ENCODE data around the gene BEST1.

The BEST1 gene

DNA sequence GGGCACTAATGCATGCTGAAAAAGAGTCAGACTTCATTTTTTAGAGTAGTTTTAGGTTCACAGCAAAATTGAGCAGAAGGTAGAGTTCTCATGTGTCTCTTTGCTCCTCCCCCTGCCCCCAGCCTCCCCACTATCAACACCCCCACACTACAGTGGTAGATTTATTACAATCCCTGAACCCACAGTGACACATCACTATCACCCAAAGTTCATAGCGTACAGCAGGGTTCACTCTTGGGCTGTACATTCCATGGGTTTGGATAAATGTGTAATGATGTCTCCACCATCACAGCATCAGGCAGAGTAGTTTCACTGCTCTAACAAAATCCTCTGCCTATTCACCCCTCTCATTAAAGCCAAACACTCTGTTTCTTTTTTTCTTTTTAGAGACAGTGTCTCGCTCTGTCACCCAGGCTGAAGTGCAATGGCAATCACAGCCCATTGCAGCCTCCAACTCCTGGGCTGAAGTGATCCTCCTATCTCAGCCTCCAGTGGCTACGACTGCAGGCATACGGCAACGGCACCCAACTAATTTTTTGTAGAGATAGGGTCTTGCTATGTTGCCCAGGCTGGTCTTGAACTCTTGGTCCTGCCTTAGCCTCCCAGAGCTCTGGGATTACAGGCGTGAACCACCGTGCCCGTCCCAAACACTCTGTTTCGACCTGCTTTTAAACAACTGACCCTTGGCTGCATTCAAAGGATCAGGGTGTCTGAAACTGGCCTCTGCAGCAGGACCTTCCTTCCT, 4.1 kb downstream of the BEST1 start:
- no CpG with 5 or more reads among the region's 9 CpGs for WGBS (ENCODE audit: extremely low coverage, insufficient coverage, low lambda C conversion rate)
- no peak overlapping the region for H3K4ac ChIP-seq (ENCODE audit: low read depth, low read length)
- H3K4me2 ChIP-seq (ENCODE audit: low read length), result no peak overlapping the region
- no peak overlapping the region for H2BK120ac ChIP-seq (ENCODE audit: low read depth, low read length)
- peaks cover 1% of the 10 kb centered on the region for H3K4me1 ChIP-seq (ENCODE audit: control insufficient read depth, low read depth, low read length)
- no peak overlapping the region for H3K18ac ChIP-seq (ENCODE audit: low read length)
- H3K9ac ChIP-seq (ENCODE audit: low read length), result no peak overlapping the region
- no peaks in the 10 kb centered on the region for H3K79me2 ChIP-seq (ENCODE audit: control insufficient read depth, insufficient read depth, low read length)
- H4K8ac ChIP-seq (ENCODE audit: low read depth, low read length), result no peak overlapping the region
- H3K27ac ChIP-seq (ENCODE audit: low read depth, low read length), result no peak overlapping the region
- H3K79me1 ChIP-seq (ENCODE audit: low read length), result no peaks in the 10 kb centered on the region
- no peak overlapping the region for H4K5ac ChIP-seq (ENCODE audit: low read length)
- DNase-seq, result no peak
- no peak overlapping the region for H3K4me3 ChIP-seq (ENCODE audit: low read length)
- H3K23ac ChIP-seq (ENCODE audit: low read length), result no peak overlapping the region
- no peak overlapping the region for H2AK5ac ChIP-seq (ENCODE audit: low read length)
- H3K56ac ChIP-seq (ENCODE audit: low read length), result peak overlapping the region; percentile 80
- H3K36me3 ChIP-seq (ENCODE audit: control insufficient read depth, insufficient read depth, low read length), result no peaks in the 10 kb centered on the region
- no peaks in the 10 kb centered on the region for H3K27me3 ChIP-seq (ENCODE audit: insufficient read depth, low read length, poor library complexity)
- no peak overlapping the region for H2BK15ac ChIP-seq (replicated peaks; ENCODE audit: low read depth)
- H2BK5ac ChIP-seq (ENCODE audit: low read length), result no peak overlapping the region

DNA sequence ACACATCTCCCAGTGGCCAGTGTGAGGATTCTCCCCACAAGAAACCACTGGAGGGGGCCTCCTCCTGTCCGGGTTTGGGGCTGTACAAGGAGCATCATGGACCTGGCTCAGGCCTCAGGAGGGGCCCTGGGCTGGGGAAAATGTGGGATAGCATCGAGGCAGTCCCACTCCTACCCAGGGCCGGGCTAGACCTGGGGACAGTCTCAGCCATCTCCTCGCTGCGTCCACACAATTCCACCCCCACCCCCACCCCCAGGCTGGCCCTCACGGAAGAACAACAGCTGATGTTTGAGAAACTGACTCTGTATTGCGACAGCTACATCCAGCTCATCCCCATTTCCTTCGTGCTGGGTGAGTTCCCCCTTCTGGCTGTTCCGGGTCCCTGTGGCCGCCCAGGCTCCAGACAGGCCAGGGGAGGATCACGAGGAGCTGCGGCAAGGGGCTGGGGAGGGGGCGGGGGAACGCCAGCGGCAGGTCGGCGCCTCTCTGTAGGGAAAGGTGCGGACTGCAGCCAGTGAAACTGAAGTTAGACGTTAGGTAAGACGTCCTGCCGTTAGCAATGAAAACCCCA, 4.8 kb downstream of the BEST1 start:
- Histone ChIP-seq H3K18ac (ENCODE audit: low read length) (peak overlapping the region; percentile 53), H3K4me1 (ENCODE audit: control insufficient read depth, low read depth, low read length) (no peaks in the 10 kb centered on the region), H3K4me3 (ENCODE audit: low read length) (no peak overlapping the region), H2BK120ac (ENCODE audit: low read depth, low read length) (no peak overlapping the region), H3K9ac (ENCODE audit: low read length) (peak overlapping the region; percentile 57), H2BK15ac (replicated peaks; ENCODE audit: low read depth) (no peak overlapping the region), H3K79me2 (ENCODE audit: control insufficient read depth, insufficient read depth, low read length) (no peaks in the 10 kb centered on the region), H3K79me1 (ENCODE audit: low read length) (no peaks in the 10 kb centered on the region), H4K5ac (ENCODE audit: low read length) (no peak overlapping the region), H2AK5ac (ENCODE audit: low read length) (no peak overlapping the region), H4K8ac (ENCODE audit: low read depth, low read length) (no peak overlapping the region), H3K27ac (ENCODE audit: low read depth, low read length) (no peak overlapping the region), H3K4me2 (ENCODE audit: low read length) (peak overlapping the region; percentile 81), H3K23ac (ENCODE audit: low read length) (no peak overlapping the region), H3K27me3 (ENCODE audit: insufficient read depth, low read length, poor library complexity) (no peaks in the 10 kb centered on the region), H3K36me3 (ENCODE audit: control insufficient read depth, insufficient read depth, low read length) (no peaks in the 10 kb centered on the region), H3K4ac (ENCODE audit: low read depth, low read length) (peak overlapping the region; percentile 61), H3K56ac (ENCODE audit: low read length) (peak overlapping the region; percentile 80), H2BK5ac (ENCODE audit: low read length) (no peak overlapping the region)
- DNase-seq, result peak; percentile 89
- no CpG with 5 or more reads among the region's 21 CpGs for WGBS (ENCODE audit: extremely low coverage, insufficient coverage, low lambda C conversion rate)

DNA sequence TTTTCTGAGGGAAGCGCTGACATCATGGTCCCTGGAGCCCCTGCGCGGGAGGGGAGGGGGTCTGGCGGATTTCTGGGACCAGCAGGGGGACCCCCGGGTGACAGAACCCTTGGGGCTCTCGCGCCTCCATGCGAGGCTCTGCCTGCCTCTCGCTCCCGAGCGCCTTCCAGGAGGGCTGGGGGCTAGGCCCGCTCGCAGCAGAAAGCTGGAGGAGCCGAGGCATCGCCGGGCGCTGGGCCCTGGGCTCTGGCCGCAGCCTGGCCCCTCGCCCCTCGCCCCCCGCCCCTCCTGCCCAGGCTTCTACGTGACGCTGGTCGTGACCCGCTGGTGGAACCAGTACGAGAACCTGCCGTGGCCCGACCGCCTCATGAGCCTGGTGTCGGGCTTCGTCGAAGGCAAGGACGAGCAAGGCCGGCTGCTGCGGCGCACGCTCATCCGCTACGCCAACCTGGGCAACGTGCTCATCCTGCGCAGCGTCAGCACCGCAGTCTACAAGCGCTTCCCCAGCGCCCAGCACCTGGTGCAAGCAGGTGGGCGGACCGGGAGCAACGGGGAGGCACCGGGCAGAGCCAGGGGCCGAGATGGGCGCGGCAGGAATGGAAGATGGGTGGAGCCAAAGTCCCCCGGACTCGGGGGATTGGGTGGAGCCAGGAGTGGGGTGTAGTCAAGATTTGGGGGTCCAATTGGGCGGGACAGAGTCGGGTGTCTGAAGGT, 5.4 kb downstream of the BEST1 start:
- Histone ChIP-seq H3K9ac (ENCODE audit: low read length) (peak overlapping the region; percentile 57), H3K4me1 (ENCODE audit: control insufficient read depth, low read depth, low read length) (no peaks in the 10 kb centered on the region), H3K79me2 (ENCODE audit: control insufficient read depth, insufficient read depth, low read length) (no peaks in the 10 kb centered on the region), H4K5ac (ENCODE audit: low read length) (no peak overlapping the region), H3K4me2 (ENCODE audit: low read length) (peak overlapping the region; percentile 81), H3K4ac (ENCODE audit: low read depth, low read length) (no peak overlapping the region), H3K4me3 (ENCODE audit: low read length) (no peak overlapping the region), H3K27ac (ENCODE audit: low read depth, low read length) (no peak overlapping the region), H4K8ac (ENCODE audit: low read depth, low read length) (no peak overlapping the region), H3K23ac (ENCODE audit: low read length) (no peak overlapping the region), H3K27me3 (ENCODE audit: insufficient read depth, low read length, poor library complexity) (no peaks in the 10 kb centered on the region), H3K79me1 (ENCODE audit: low read length) (no peaks in the 10 kb centered on the region), H3K56ac (ENCODE audit: low read length) (peak overlapping the region; percentile 80), H3K36me3 (ENCODE audit: control insufficient read depth, insufficient read depth, low read length) (no peaks in the 10 kb centered on the region), H2BK120ac (ENCODE audit: low read depth, low read length) (no peak overlapping the region), H2BK15ac (replicated peaks; ENCODE audit: low read depth) (no peak overlapping the region), H2BK5ac (ENCODE audit: low read length) (no peak overlapping the region), H2AK5ac (ENCODE audit: low read length) (no peak overlapping the region), H3K18ac (ENCODE audit: low read length) (peak overlapping the region; percentile 53)
- WGBS (ENCODE audit: extremely low coverage, insufficient coverage, low lambda C conversion rate), result no CpG with 5 or more reads among the region's 56 CpGs
- peak; percentile 78 for DNase-seq

DNA sequence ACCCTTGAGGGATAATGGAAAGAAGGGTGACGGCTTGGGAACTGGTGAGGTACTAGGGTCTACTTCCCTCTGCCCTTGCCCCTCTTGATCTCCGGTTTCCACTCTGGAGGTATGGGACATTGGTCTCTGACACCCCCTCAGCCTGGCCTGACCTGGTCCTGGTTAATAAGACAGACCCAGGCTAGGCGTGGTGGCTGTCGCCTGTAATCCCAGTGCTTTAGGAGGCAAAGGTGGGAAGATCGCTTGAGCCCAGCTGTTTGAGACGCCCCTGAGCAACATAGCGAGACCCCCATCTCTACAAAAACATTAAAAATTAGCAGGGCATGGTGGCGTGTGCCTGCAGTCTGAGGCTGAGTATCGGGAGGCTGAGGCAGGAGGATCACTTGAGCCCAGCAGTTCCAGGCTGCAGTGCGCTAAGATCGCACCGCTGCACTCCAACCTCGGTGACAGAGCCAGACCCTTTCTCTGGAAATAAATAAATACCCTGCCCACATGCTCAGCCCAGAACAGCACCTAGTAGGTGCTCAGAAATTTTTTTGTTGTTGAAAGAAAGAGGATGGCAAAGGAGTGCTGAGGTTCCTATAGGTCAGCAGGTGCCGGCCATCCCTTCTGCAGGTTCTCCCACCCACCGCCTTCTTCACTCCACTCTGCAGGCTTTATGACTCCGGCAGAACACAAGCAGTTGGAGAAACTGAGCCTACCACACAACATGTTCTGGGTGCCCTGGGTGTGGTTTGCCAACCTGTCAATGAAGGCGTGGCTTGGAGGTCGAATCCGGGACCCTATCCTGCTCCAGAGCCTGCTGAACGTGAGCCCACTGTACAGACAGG, 6.3 kb downstream of the BEST1 start:
- DNase-seq, result no peak
- no peak overlapping the region for H3K56ac ChIP-seq (ENCODE audit: low read length)
- no peak overlapping the region for H3K9ac ChIP-seq (ENCODE audit: low read length)
- H4K8ac ChIP-seq (ENCODE audit: low read depth, low read length), result no peak overlapping the region
- no peaks in the 10 kb centered on the region for H3K79me2 ChIP-seq (ENCODE audit: control insufficient read depth, insufficient read depth, low read length)
- no peaks in the 10 kb centered on the region for H3K27me3 ChIP-seq (ENCODE audit: insufficient read depth, low read length, poor library complexity)
- H3K79me1 ChIP-seq (ENCODE audit: low read length), result no peaks in the 10 kb centered on the region
- no peaks in the 10 kb centered on the region for H3K36me3 ChIP-seq (ENCODE audit: control insufficient read depth, insufficient read depth, low read length)
- H3K4ac ChIP-seq (ENCODE audit: low read depth, low read length), result no peak overlapping the region
- no peak overlapping the region for H3K4me3 ChIP-seq (ENCODE audit: low read length)
- no peaks in the 10 kb centered on the region for H3K4me1 ChIP-seq (ENCODE audit: control insufficient read depth, low read depth, low read length)
- no peak overlapping the region for H2BK5ac ChIP-seq (ENCODE audit: low read length)
- no peak overlapping the region for H3K18ac ChIP-seq (ENCODE audit: low read length)
- no peak overlapping the region for H2AK5ac ChIP-seq (ENCODE audit: low read length)
- no peak overlapping the region for H4K5ac ChIP-seq (ENCODE audit: low read length)
- no peak overlapping the region for H3K27ac ChIP-seq (ENCODE audit: low read depth, low read length)
- H2BK15ac ChIP-seq (replicated peaks; ENCODE audit: low read depth), result no peak overlapping the region
- no CpG with 5 or more reads among the region's 20 CpGs for WGBS (ENCODE audit: extremely low coverage, insufficient coverage, low lambda C conversion rate)
- no peak overlapping the region for H2BK120ac ChIP-seq (ENCODE audit: low read depth, low read length)
- H3K4me2 ChIP-seq (ENCODE audit: low read length), result no peak overlapping the region
- no peak overlapping the region for H3K23ac ChIP-seq (ENCODE audit: low read length)

DNA sequence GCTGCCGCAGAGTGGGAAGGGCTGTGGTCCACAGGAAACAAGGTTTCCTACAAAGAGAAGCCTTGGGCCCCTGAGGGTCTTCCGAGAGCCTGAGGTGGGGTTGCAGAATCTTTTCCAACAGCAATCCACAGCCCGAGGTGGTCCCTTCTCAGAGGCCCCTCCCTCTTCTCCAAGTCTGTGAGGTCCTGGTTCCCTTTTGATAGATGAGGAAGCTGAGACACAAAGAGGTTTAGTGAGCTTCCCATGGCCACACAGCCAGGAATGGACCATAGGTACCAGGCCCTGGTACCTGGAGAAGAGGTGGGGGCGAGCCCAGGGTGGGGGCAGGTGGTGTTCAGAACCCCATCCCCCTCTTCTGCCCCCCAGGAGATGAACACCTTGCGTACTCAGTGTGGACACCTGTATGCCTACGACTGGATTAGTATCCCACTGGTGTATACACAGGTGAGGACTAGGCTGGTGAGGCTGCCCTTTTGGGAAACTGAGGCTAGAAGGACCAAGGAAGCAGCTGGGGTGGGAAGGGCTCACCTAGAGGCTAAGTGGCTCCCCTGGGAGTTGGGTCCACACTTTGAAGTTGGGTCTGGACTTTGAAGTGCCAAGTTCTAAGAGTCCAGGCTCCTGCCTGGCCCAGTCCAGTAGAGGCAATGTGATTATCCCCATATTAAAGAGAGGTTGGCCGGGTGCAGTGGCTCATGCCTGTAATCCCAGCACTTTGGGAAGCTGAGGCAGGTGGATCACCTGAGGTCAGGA, 7.0 kb downstream of the BEST1 start:
- no peak overlapping the region for H2BK15ac ChIP-seq (replicated peaks; ENCODE audit: low read depth)

More for the DNA sequence above, 7.0 kb downstream of the BEST1 start:
- H3K9ac ChIP-seq (ENCODE audit: low read length), result no peak overlapping the region
- WGBS (ENCODE audit: extremely low coverage, insufficient coverage, low lambda C conversion rate), result no CpG with 5 or more reads among the region's 7 CpGs
- no peak overlapping the region for H2AK5ac ChIP-seq (ENCODE audit: low read length)
- H3K4me1 ChIP-seq (ENCODE audit: control insufficient read depth, low read depth, low read length), result no peaks in the 10 kb centered on the region
- H3K27ac ChIP-seq (ENCODE audit: low read depth, low read length), result no peak overlapping the region
- no peaks in the 10 kb centered on the region for H3K36me3 ChIP-seq (ENCODE audit: control insufficient read depth, insufficient read depth, low read length)
- H2BK5ac ChIP-seq (ENCODE audit: low read length), result no peak overlapping the region
- H3K4me3 ChIP-seq (ENCODE audit: low read length), result no peak overlapping the region
- no peak overlapping the region for H3K4ac ChIP-seq (ENCODE audit: low read depth, low read length)
- no peak overlapping the region for H3K23ac ChIP-seq (ENCODE audit: low read length)
- H3K79me1 ChIP-seq (ENCODE audit: low read length), result no peaks in the 10 kb centered on the region
- H4K5ac ChIP-seq (ENCODE audit: low read length), result no peak overlapping the region
- no peaks in the 10 kb centered on the region for H3K27me3 ChIP-seq (ENCODE audit: insufficient read depth, low read length, poor library complexity)
- H3K79me2 ChIP-seq (ENCODE audit: control insufficient read depth, insufficient read depth, low read length), result no peaks in the 10 kb centered on the region
- no peak for DNase-seq
- no peak overlapping the region for H3K4me2 ChIP-seq (ENCODE audit: low read length)
- no peak overlapping the region for H4K8ac ChIP-seq (ENCODE audit: low read depth, low read length)
- no peak overlapping the region for H3K56ac ChIP-seq (ENCODE audit: low read length)
- H3K18ac ChIP-seq (ENCODE audit: low read length), result no peak overlapping the region
- H2BK120ac ChIP-seq (ENCODE audit: low read depth, low read length), result no peak overlapping the region
